Measurements from ENCODE around the gene OSBPL5. TPM values are rescaled to one million over a fixed set of nuclear protein-coding genes. Genes with fewer than 3 reads are reported as not detected.

Gene OSBPL5
- total and polyA plus RNA-seq, 9 of the 15 experiments (the other 6 are each of a cell fraction or from before 2014, with no cell fraction given) = 0.06 to 14.8 (median 3.2) TPM

GRCh38 chr11:3169255-3170043 is 4.3 kb upstream of the OSBPL5 start (continued):
- TF ChIP-seq JUN (IDR thresholded peaks at IDR 0.05; ENCODE audit: borderline replicate concordance, low read depth, low read length) (peak; percentile 48; the same call in 1 of the 2 replicates), JUN (CRISPR knock-in tag; IDR thresholded peaks at IDR 0.05; ENCODE audit: borderline replicate concordance) (no peak; the same call in 1 of the 2 replicates), HDAC1 (IDR thresholded peaks at IDR 0.05) (peak; percentile 10 to 84; a peak in 2 of 4 replicates), PHF20 (IDR thresholded peaks at IDR 0.05; ENCODE audit: partially characterized antibody) (no peak), POLR2AphosphoS5 (IDR thresholded peaks at IDR 0.05; ENCODE audit: control insufficient read depth, insufficient read depth, low read depth, low read length) (peak; percentile 90), ZKSCAN1 (IDR thresholded peaks at IDR 0.05; ENCODE audit: low read depth, low read length) (peak; percentile 80), ZNF507 (tag; conservative IDR thresholded peaks at IDR 0.05) (no peak), ARNT (IDR thresholded peaks at IDR 0.05) (peak; percentile 78 to 88; a peak in 2 of 4 replicates), FOS (IDR thresholded peaks at IDR 0.05; ENCODE audit: extremely low read depth, insufficient read length) (no peak), FOSL1 (tag; conservative IDR thresholded peaks at IDR 0.05) (peak; percentile 85), THRB (CRISPR knock-in tag; conservative IDR thresholded peaks at IDR 0.05) (no peak), BCL6 (CRISPR knock-in tag; IDR thresholded peaks at IDR 0.05) (no peak), ZNF764 (CRISPR knock-in tag; IDR thresholded peaks at IDR 0.05; ENCODE audit: low read depth) (no peak), KLF13 (tag; IDR thresholded peaks at IDR 0.05; ENCODE audit: borderline replicate concordance, low read depth) (peak; percentile 50; the same call in 1 of the 2 replicates), ZNF316 (IDR thresholded peaks at IDR 0.05) (no peak), SREBF2 (CRISPR knock-in tag; IDR thresholded peaks at IDR 0.05) (peak; percentile 80; the same call in 1 of the 2 replicates), ZNF57 (CRISPR knock-in tag; IDR thresholded peaks at IDR 0.05) (no peak), CTBP1 (IDR thresholded peaks at IDR 0.05; ENCODE audit: borderline replicate concordance) (peak; percentile 98), MECOM (CRISPR knock-in tag; IDR thresholded peaks at IDR 0.05) (no peak), RNF2 (IDR thresholded peaks at IDR 0.05) (peak; percentile 98), ZNF133 (CRISPR knock-in tag; IDR thresholded peaks at IDR 0.05) (no peak), ZBED1 (IDR thresholded peaks at IDR 0.05) (peak; percentile 92; the same call in 1 of the 2 replicates), KAT2B (IDR thresholded peaks at IDR 0.05; ENCODE audit: low read depth, low read length) (no peak), E2F8 (IDR thresholded peaks at IDR 0.05; ENCODE audit: low read depth, partially characterized antibody) (peak; percentile 45), NBN (IDR thresholded peaks at IDR 0.05; ENCODE audit: low read depth) (peak; percentile 73), EP400 (IDR thresholded peaks at IDR 0.05) (peak; percentile 75), ZSCAN29 (IDR thresholded peaks at IDR 0.05) (no peak), HNRNPUL1 (IDR thresholded peaks at IDR 0.05; ENCODE audit: low read length) (no peak), E2F3 (CRISPR knock-in tag; IDR thresholded peaks at IDR 0.05) (no peak)
